B cell (primary cell): Measurements from ENCODE around the gene CKAP2L.

Experiments used
- EZH2 ChIP-seq: IDR thresholded peaks from 2 replicates; pipeline ENCODE4 v1.6.1; 2012; ENCODE audit warnings: borderline replicate concordance, low read depth, mild to moderate bottlenecking, moderate library complexity, low read length; ENCODE audit not compliant: insufficient read depth, poor library complexity, severe bottlenecking
- TF ChIP-seq, protein P1 (sequence below): fragments of 200-600 bp; IDR thresholded peaks from one replicate; pipeline ENCODE4 v1.8.0; 2022; ENCODE audit warnings: antibody characterized with exemption, mild to moderate bottlenecking

- TF ChIP-seq, protein P1, sequence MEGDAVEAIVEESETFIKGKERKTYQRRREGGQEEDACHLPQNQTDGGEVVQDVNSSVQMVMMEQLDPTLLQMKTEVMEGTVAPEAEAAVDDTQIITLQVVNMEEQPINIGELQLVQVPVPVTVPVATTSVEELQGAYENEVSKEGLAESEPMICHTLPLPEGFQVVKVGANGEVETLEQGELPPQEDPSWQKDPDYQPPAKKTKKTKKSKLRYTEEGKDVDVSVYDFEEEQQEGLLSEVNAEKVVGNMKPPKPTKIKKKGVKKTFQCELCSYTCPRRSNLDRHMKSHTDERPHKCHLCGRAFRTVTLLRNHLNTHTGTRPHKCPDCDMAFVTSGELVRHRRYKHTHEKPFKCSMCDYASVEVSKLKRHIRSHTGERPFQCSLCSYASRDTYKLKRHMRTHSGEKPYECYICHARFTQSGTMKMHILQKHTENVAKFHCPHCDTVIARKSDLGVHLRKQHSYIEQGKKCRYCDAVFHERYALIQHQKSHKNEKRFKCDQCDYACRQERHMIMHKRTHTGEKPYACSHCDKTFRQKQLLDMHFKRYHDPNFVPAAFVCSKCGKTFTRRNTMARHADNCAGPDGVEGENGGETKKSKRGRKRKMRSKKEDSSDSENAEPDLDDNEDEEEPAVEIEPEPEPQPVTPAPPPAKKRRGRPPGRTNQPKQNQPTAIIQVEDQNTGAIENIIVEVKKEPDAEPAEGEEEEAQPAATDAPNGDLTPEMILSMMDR, result no peak
- TF ChIP-seq EZH2, result no peak
Observed at GRCh38 chr2:112793449-112793978, 29.1 kb upstream of the CKAP2L start.
